Prostate gland (tissue), 2 donors: ENCODE data around the gene ZNF546.

Source experiments
- CTCF ChIP-seq, 4 experiments: fragments of 200-600 bp in 2 of 4; fragments of 450-650 bp in 2 of 4; sonication (generic) in 2 of 4; IDR thresholded peaks; 1 replicate in 3 of 4; 2 replicates in 1 of 4; pipeline ENCODE4 v1.5.1; 2016 to 2019; ENCODE audit warnings: antibody characterized with exemption in 4 of 4, mild to moderate bottlenecking in 2 of 4, moderate library complexity in 2 of 4
- POLR2A ChIP-seq: fragments of 450-650 bp; IDR thresholded peaks from one replicate; pipeline ENCODE4 v1.6.1; 2016; ENCODE audit warnings: antibody characterized with exemption, mild to moderate bottlenecking
- POLR2AphosphoS5 ChIP-seq: sonication (generic); formaldehyde crosslinking; IDR thresholded peaks from one replicate; pipeline ENCODE4 v1.6.1; 2017; ENCODE audit warnings: antibody characterized with exemption

DNA sequence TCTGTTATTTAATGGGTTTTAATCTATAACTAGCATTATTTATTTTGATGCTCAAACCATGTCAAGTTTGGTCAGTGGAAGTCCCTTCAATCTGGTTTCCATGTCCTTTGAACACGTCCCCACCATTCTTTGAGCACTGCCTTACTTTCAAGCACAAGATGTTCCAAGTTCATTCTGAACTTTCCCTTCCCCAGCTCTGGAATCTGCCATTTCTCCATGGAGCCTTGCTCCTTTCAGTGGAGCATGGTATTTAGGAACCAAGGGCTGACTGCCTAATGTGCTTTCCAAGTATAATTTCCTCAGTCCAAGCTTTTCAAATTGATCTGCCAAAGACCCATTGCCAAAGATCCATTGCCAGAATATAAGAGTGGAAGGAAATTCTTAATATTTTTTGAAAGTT lies 1.1 kb upstream of the ZNF546 start:
- no peak for TF ChIP-seq POLR2AphosphoS5
- TF ChIP-seq POLR2A = no peak
- no peak for TF ChIP-seq CTCF (IDR thresholded peaks at IDR 0.05)
